Measurements from ENCODE around the gene SPG11. TPM values are rescaled to one million over a fixed set of nuclear protein-coding genes. Genes with fewer than 3 reads are reported as not detected.
"Not testable (repeated sequence)": the region's sequence is repeated elsewhere in the genome, so short reads cannot be mapped to it uniquely, and the experiment has no call there.

The SPG11 gene
- total and polyA plus RNA-seq, 2 experiments from 2014 or later, result 21.5 to 53.6 TPM

DNA sequence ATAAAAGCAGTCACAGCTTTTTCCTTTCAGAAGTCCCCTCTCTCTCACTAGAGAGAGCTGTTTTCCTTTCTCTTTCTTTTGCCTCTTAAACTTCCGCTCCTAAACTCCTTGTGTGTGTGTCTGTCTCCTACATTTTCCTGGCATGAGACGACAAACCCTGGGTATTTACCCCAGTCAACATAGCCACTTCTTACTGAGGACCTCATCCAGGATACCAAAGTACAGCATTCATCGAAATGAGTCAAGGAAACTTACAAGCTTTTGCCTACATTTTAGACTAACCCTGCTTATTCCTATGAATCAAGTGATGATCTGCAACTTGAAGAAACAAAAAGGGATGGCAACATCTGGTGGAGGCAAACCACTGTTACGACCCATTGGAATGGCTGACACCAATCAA lies 31.0 kb upstream of the SPG11 start:
- DNase-seq, result peak; percentile 71
- peaks cover 5% of the 10 kb centered on the region; the same call in 1 of the 2 replicates for H3K27me3 ChIP-seq (replicated peaks; ENCODE audit: insufficient read depth)
- H3K4me2 ChIP-seq (ENCODE audit: unreplicated experiment), result peak overlapping the region; percentile 30
- H2AFZ ChIP-seq, result peak overlapping the region; percentile 63
- H3K4me1 ChIP-seq (ENCODE audit: insufficient read depth), result no peaks in the 10 kb centered on the region
- TF ChIP-seq EZH2 (IDR thresholded peaks at IDR 0.05; ENCODE audit: insufficient read depth, poor library complexity, severe bottlenecking) (no peak), EZH2phosphoT487 (IDR thresholded peaks at IDR 0.05; ENCODE audit: insufficient read depth, low read depth) (no peak)
- no peaks in the 10 kb centered on the region for H3K36me3 ChIP-seq (ENCODE audit: low read depth)
- H3K27ac ChIP-seq, result peak overlapping the region; percentile 34
- no peaks in the 10 kb centered on the region for H4K20me1 ChIP-seq (ENCODE audit: insufficient read depth)
- WGBS, 2 experiments (ENCODE audit: low coverage in 1 of 2, low lambda C conversion rate in 2 of 2, missing lambda C conversion rate in 2 of 2), result 33 to 52% methylated on average over 4 of the region's 4 CpGs
- peak overlapping the region; percentile 34 for H3K4me3 ChIP-seq
- in situ Hi-C loops (cut with MboI), result no loop called here
- no peaks in the 10 kb centered on the region for H3F3A ChIP-seq (ENCODE audit: insufficient read depth)
- peak overlapping the region; percentile 27; the same call in 1 of the 2 replicates for H3K9ac ChIP-seq
- H3K79me2 ChIP-seq (ENCODE audit: insufficient read depth), result no peaks in the 10 kb centered on the region
- H3K9me2 ChIP-seq (ENCODE audit: insufficient read depth), result no peaks in the 10 kb centered on the region
- no peaks in the 10 kb centered on the region for H3K9me3 ChIP-seq (ENCODE audit: low read depth)

DNA sequence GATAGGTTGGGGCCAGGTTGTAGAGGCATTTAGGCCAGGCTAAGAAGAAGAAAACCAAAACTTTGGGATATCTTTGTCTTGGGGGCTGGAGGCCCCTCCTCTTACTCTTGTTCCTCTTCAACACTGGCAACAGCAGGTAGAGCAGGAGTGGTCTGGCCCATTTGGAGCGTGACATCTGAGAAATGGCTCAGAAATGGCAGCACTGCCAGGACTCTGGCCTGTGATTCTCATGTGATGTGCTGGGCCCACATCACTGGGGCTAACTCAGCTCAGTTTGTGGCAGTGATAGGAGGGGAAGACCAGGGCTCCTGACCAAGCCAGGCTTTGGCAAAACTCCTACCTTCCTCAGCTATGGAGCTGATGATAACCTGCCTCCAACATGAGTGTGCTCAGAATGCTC lies 29.2 kb upstream of the SPG11 start:
- Histone ChIP-seq H3K27me3 (replicated peaks; ENCODE audit: insufficient read depth) (peaks cover 5% of the 10 kb centered on the region; the same call in 1 of the 2 replicates), H3K4me1 (ENCODE audit: insufficient read depth) (no peaks in the 10 kb centered on the region), H3K9me3 (ENCODE audit: low read depth) (no peaks in the 10 kb centered on the region), H4K20me1 (ENCODE audit: insufficient read depth) (no peaks in the 10 kb centered on the region), H3K27ac (no peak overlapping the region), H3F3A (ENCODE audit: insufficient read depth) (no peaks in the 10 kb centered on the region), H3K9me2 (ENCODE audit: insufficient read depth) (no peaks in the 10 kb centered on the region), H3K4me2 (ENCODE audit: unreplicated experiment) (no peak overlapping the region), H3K36me3 (ENCODE audit: low read depth) (no peaks in the 10 kb centered on the region), H3K4me3 (no peak overlapping the region), H2AFZ (no peak overlapping the region), H3K9ac (no peak overlapping the region), H3K79me2 (ENCODE audit: insufficient read depth) (no peaks in the 10 kb centered on the region)
- no peak for DNase-seq
- in situ Hi-C loops (cut with MboI), result no loop called here
- no peak for TF ChIP-seq EZH2phosphoT487 (IDR thresholded peaks at IDR 0.05; ENCODE audit: insufficient read depth, low read depth)
- no peak for TF ChIP-seq EZH2 (IDR thresholded peaks at IDR 0.05; ENCODE audit: insufficient read depth, poor library complexity, severe bottlenecking)
- WGBS, 2 experiments (ENCODE audit: low coverage in 1 of 2, low lambda C conversion rate in 2 of 2, missing lambda C conversion rate in 2 of 2), result 47 to 63% methylated on average over 1 of the region's 1 CpG

DNA sequence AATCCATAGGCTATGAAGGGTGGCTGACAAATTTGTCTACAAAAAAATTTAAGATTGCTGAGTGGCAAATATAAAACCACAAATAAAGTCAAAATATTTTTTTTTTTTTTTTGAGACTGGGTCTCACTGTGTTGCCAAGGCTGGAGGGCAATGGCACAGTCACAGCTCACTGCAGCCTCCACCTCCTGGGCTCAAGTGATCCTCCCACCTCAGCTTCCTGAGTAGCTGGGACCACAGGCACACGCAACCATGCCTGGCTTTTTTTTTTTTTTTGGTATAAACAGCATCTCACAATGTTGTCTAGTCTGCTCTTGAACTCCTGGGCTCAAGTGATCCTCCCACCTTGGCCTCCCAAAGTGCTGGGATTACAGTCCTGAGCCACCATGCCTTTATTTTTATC lies 26.8 kb upstream of the SPG11 start:
- H3K9me2 ChIP-seq (ENCODE audit: insufficient read depth); H3K4me3 ChIP-seq; H3K79me2 ChIP-seq (ENCODE audit: insufficient read depth); H3K9me3 ChIP-seq (ENCODE audit: low read depth); H3K36me3 ChIP-seq (ENCODE audit: low read depth); H3K4me1 ChIP-seq (ENCODE audit: insufficient read depth); H3K27me3 ChIP-seq (replicated peaks; ENCODE audit: insufficient read depth); H3F3A ChIP-seq (ENCODE audit: insufficient read depth); in situ Hi-C loops (cut with MboI); H2AFZ ChIP-seq; DNase-seq; H3K27ac ChIP-seq; H3K9ac ChIP-seq; H4K20me1 ChIP-seq (ENCODE audit: insufficient read depth); H3K4me2 ChIP-seq (ENCODE audit: unreplicated experiment): not testable (repeated sequence)
- 67% methylated on average over 1 of the region's 1 CpG; no CpG with 5 or more reads in 1 of the 2 experiments for WGBS, 2 experiments (ENCODE audit: low coverage in 1 of 2, low lambda C conversion rate in 2 of 2, missing lambda C conversion rate in 2 of 2)

DNA sequence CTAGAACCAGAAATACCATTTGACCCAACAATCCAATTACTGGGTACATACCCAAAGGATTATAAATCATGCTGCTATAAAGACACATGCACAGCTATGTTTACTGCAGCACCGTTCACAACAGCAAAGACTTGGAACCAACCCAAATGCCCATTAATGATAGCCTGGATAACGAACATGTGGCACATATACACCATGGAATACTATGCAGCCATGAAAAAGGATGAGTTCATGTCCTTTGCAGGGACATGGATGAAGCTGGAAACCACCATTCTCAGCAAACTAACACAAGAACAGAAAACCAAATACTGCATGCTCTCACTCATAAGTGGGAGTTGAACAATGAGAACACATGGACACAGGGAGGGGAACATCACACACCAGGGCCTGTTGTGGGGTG lies 25.9 kb upstream of the SPG11 start:
- H3K36me3 ChIP-seq (ENCODE audit: low read depth); H3K27ac ChIP-seq; H3K9me3 ChIP-seq (ENCODE audit: low read depth); H3K9me2 ChIP-seq (ENCODE audit: insufficient read depth); in situ Hi-C loops (cut with MboI); H3K4me1 ChIP-seq (ENCODE audit: insufficient read depth); H3K79me2 ChIP-seq (ENCODE audit: insufficient read depth); H4K20me1 ChIP-seq (ENCODE audit: insufficient read depth); DNase-seq; H3K9ac ChIP-seq; H3K4me3 ChIP-seq; H3K4me2 ChIP-seq (ENCODE audit: unreplicated experiment); H2AFZ ChIP-seq; H3K27me3 ChIP-seq (replicated peaks; ENCODE audit: insufficient read depth); H3F3A ChIP-seq (ENCODE audit: insufficient read depth): not testable (repeated sequence)
- 24 to 40% methylated on average over 2 of the region's 2 CpGs for WGBS, 2 experiments (ENCODE audit: low coverage in 1 of 2, low lambda C conversion rate in 2 of 2, missing lambda C conversion rate in 2 of 2)

DNA sequence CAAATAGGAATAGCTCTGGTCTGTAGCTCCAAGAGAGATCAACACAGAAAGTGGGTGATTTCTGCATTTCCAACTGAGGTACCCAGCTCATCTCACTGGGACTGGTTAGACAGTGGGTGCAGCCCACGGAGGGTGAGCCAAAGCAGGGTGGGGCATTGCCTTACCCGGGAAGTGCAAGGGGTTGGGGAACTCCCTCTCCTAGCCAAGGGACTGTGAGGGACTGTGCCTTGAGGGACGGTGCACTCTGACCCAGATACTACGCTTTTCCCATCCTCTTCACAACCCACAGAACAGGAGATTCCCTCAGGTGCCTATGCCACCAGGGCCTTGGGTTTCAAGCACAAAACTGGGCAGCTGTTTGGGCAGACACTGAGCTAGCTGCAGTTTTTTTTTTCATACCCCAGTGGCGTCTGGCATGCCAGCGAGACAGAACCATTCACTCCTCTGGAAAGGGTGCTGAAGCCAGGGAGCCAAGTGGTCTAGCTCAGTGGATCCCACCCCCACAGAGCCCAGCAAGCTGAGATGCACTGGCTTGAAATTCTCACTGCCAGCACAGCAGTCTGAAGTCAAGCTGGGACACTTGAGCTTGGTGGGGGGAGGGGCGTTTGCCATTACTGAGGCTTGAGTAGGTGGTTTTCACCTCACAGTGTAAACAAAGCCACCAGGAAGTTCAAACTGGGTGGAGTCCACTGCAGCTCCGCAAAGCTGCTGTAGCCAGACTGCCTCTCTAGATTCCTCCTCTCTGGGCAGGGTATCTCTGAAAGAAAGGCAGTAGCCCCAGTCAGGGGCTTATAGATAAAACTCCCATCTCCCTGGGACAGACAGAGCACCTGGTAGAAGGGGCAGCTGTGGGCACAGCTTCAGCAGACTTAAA lies 19.6 kb upstream of the SPG11 start:
- H3K36me3 ChIP-seq (ENCODE audit: low read depth); H3K27ac ChIP-seq; in situ Hi-C loops (cut with MboI); H3K27me3 ChIP-seq (replicated peaks; ENCODE audit: insufficient read depth); H3K9ac ChIP-seq; H3K9me2 ChIP-seq (ENCODE audit: insufficient read depth); H3K4me3 ChIP-seq; H3K9me3 ChIP-seq (ENCODE audit: low read depth); H3K4me1 ChIP-seq (ENCODE audit: insufficient read depth); H3K79me2 ChIP-seq (ENCODE audit: insufficient read depth); H3F3A ChIP-seq (ENCODE audit: insufficient read depth); H4K20me1 ChIP-seq (ENCODE audit: insufficient read depth): not testable (repeated sequence)
- 17 to 18% methylated on average over 8 of the region's 8 CpGs for whole genome bisulfite sequencing, 2 experiments (ENCODE audit: low coverage in 1 of 2, low lambda C conversion rate in 2 of 2, missing lambda C conversion rate in 2 of 2)
- DNase-seq, result peak; percentile 26
- Histone ChIP-seq H2AFZ (peak overlapping the region; percentile 63), H3K4me2 (ENCODE audit: unreplicated experiment) (peak overlapping the region; percentile 68)

Measured in GM23248 (cell line).